Measurements from ENCODE around the gene ATP1A2.

GRCh38 chr1:160115545-160116282 lies at the start of gene ATP1A2:
- TF ChIP-seq JUNB (IDR thresholded peaks at IDR 0.05): no peak
- TF ChIP-seq MYC (IDR thresholded peaks at IDR 0.05; ENCODE audit: insufficient read depth, insufficient read length, insufficient replicate concordance, low read length, severe bottlenecking): no peak
- TF ChIP-seq POLR2A (IDR thresholded peaks at IDR 0.05; ENCODE audit: low read depth, low read length): no peak
- no peak for TF ChIP-seq CTCF (IDR thresholded peaks at IDR 0.05 in 2 of 3, conservative IDR thresholded peaks at IDR 0.05 in 1 of 3; ENCODE audit: control insufficient read depth in 2 of 3, extremely low read depth in 1 of 3, insufficient read depth in 1 of 3, low read depth in 3 of 3, low read length in 3 of 3)
- TF ChIP-seq ZSCAN29 (IDR thresholded peaks at IDR 0.05): no peak
- TF ChIP-seq, protein P1, sequence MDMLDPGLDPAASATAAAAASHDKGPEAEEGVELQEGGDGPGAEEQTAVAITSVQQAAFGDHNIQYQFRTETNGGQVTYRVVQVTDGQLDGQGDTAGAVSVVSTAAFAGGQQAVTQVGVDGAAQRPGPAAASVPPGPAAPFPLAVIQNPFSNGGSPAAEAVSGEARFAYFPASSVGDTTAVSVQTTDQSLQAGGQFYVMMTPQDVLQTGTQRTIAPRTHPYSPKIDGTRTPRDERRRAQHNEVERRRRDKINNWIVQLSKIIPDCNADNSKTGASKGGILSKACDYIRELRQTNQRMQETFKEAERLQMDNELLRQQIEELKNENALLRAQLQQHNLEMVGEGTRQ (IDR thresholded peaks at IDR 0.05; ENCODE audit: borderline replicate concordance, low read depth, low read length): no peak
- no peak for TF ChIP-seq CHD1 (IDR thresholded peaks at IDR 0.05; ENCODE audit: low read depth, low read length)
- TF ChIP-seq, protein P2, sequence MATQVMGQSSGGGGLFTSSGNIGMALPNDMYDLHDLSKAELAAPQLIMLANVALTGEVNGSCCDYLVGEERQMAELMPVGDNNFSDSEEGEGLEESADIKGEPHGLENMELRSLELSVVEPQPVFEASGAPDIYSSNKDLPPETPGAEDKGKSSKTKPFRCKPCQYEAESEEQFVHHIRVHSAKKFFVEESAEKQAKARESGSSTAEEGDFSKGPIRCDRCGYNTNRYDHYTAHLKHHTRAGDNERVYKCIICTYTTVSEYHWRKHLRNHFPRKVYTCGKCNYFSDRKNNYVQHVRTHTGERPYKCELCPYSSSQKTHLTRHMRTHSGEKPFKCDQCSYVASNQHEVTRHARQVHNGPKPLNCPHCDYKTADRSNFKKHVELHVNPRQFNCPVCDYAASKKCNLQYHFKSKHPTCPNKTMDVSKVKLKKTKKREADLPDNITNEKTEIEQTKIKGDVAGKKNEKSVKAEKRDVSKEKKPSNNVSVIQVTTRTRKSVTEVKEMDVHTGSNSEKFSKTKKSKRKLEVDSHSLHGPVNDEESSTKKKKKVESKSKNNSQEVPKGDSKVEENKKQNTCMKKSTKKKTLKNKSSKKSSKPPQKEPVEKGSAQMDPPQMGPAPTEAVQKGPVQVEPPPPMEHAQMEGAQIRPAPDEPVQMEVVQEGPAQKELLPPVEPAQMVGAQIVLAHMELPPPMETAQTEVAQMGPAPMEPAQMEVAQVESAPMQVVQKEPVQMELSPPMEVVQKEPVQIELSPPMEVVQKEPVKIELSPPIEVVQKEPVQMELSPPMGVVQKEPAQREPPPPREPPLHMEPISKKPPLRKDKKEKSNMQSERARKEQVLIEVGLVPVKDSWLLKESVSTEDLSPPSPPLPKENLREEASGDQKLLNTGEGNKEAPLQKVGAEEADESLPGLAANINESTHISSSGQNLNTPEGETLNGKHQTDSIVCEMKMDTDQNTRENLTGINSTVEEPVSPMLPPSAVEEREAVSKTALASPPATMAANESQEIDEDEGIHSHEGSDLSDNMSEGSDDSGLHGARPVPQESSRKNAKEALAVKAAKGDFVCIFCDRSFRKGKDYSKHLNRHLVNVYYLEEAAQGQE (IDR thresholded peaks at IDR 0.05; ENCODE audit: low read depth, low read length): no peak
- TF ChIP-seq RAD51 (IDR thresholded peaks at IDR 0.05): no peak
- no peak for TF ChIP-seq TAF1 (IDR thresholded peaks at IDR 0.05; ENCODE audit: borderline replicate concordance, low read depth, low read length)
- no peak for TF ChIP-seq CREM (IDR thresholded peaks at IDR 0.05; ENCODE audit: low read depth)
